ENCODE data around the gene LEFTY2.

DNA sequence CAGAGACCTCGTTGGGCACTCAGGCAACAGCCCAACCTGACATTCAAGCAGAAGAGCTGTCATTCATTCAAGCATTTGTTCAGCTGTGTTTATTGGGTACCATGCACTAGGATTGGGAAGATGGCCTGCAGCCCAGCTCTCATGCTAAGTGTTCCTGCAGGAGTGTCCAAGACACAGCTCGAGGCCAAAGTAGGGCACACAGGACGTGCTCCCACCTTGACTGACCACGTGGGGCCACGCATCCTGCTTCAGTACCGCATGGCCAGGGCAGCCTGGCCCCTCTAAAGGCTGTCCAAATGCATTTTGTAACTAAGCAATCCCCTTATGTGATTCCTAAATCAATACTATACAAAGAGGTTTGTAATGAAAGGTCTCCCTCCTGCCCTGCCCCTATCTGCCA, 26.6 kb downstream of the LEFTY2 start:
- TF ChIP-seq, protein P1, sequence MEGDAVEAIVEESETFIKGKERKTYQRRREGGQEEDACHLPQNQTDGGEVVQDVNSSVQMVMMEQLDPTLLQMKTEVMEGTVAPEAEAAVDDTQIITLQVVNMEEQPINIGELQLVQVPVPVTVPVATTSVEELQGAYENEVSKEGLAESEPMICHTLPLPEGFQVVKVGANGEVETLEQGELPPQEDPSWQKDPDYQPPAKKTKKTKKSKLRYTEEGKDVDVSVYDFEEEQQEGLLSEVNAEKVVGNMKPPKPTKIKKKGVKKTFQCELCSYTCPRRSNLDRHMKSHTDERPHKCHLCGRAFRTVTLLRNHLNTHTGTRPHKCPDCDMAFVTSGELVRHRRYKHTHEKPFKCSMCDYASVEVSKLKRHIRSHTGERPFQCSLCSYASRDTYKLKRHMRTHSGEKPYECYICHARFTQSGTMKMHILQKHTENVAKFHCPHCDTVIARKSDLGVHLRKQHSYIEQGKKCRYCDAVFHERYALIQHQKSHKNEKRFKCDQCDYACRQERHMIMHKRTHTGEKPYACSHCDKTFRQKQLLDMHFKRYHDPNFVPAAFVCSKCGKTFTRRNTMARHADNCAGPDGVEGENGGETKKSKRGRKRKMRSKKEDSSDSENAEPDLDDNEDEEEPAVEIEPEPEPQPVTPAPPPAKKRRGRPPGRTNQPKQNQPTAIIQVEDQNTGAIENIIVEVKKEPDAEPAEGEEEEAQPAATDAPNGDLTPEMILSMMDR (IDR thresholded peaks at IDR 0.05): no peak
- TF ChIP-seq EZH2 (IDR thresholded peaks at IDR 0.05; ENCODE audit: borderline replicate concordance, insufficient read depth, low read depth, low read length, poor library complexity, severe bottlenecking): no peak
